ENCODE data around the gene ARHGEF26.

ARHGEF26 gene

DNA sequence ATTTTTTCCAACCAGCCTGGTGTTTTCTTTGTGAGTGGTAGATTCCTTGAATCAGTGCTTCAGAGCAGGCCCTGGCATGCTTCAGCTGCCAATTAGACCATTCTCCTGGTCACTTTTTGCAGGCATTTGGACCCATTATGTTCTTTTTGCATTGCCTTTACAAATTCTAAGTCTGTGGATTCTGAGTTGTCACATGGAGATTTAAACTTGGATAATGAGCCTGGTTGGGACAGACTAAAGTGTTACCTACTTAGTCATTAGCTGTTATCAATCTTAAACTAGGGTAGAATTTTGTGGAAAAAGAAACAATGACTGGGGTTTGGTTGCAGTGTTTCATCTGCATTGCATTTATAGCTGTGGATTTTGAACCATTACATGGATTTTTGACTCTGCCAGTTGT is 40.6 kb downstream of the ARHGEF26 start:
- DNase-seq = no peak

DNA sequence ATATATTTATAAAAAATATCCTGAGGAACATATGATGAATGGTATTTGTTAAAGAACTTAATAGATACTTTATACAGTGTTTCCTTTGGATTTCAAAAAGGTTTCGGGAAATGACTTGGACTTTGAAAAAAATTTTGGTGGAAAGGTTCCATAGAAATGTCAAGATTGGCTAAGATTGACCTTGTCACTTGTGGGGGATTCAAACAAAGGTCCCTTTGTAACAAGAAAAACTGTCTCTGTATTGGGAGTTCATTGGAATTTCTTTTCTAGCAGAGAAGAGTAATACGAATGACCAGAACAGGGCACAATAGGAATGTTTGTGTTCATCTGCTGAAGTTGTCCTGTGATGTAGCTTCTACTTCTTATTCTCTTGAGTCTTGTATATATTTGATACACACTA is 43.2 kb downstream of the ARHGEF26 start:
- no peak for DNase-seq

DNA sequence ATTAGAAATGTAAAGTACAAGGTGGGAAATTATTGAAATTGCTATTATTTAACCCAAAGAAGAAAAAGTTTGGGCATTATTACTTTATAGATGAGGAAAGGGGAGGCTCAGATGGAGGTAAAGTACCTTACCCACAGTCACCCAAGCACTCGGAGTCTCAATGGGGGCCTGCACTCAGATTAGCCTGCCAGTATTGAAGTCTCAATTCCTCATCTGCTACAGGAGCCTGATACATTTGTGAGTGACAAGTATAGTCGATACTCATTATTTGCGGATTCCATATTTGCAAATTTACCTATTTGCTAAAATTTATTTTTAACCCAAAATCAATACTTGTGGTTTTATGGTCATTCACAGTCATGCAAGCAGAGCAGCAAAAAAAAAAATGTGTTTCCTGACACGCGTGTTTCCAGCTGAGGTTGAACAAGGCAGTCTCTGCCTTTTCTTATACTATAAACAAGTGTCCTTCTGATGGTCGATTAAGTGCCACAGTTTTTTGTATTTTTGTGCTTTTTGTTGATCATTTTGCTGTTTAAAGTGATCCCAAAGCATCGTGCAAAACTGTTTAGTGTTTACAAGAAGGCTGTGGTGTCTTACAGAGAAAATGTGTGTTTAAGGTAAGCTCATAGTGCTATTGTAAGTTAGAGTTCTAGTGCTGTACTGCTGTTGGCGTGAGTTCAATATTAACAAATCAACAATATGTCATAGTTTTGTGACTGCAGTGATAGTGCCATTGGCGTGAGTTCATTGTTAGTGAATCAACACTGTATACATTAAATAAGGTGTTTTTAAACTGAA is 48.0 kb downstream of the ARHGEF26 start:
- no peak for DNase-seq

DNA sequence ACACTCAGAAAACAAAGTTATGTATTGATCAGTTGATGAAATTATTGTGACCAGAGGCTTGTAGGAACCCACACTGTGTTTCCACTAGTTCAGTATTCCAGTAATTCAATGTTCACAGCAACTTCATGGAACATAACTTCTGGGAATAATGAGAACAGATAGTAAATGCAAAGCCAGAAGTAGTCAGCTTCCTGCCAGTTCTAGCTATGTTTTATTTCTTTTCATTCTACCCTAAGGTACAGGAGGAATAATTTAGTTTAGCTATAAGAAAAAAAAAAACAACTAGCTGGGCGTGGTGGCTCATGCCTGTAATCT is 48.6 kb downstream of the ARHGEF26 start:
- no peak for DNase-seq

DNA sequence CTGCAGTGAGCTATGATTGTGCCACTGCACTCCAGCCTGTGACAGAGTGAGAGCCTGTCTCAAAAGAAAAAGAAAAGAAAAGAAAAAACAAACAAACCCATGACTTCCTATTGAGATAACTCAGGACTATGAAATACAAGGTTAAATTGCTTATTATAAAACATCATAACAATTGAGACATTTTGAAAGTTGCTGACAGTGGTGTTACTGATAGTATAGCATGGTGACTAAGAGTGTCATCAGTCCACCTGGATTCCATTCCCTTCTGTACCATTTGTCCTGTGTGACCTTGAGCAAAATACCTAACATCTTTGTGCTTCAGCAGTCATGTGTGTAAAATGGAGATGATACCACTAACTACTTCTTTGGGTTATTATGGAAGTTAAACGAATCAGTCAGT is 49.1 kb downstream of the ARHGEF26 start:
- DNase-seq = no peak

DNA sequence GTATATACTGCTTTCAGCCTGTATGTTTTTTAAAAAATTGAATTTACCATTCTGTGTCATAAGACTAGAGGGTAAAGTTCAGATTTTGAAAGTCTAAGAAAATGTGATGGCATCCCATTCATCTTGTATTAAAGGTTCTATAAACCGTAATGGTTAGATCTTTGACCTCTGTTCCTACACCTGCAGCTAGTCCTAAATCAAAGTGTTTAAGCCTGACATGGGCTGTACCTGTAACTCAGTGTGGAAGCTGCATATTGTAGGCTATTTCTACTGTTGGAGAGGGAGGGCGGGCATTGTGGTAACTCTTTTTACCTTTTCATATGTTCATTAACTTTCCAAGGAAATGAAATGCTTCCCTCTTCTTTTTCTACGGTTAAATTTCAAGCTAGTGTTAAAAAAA is 53.9 kb downstream of the ARHGEF26 start:
- no peak for DNase-seq

DNA sequence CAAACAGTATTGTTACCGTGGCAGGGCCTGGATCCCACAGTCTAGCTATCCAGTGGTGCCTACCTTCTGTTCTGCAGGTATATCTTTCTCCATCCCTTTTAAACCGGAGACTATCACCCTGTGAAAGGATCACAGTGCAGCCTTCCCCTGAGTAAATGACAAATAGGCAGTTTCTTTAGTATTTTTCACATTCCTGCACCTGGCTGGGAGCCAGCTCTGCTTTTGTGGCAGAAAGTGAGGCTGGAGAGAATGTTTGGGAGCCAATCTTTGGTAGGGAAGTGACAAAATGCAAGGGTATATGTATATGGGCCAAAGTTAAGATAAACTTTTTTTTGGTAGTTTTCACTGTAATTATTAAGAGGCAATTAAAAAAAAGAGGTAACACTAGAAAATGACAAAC is 54.8 kb downstream of the ARHGEF26 start:
- no peak for DNase-seq

DNA sequence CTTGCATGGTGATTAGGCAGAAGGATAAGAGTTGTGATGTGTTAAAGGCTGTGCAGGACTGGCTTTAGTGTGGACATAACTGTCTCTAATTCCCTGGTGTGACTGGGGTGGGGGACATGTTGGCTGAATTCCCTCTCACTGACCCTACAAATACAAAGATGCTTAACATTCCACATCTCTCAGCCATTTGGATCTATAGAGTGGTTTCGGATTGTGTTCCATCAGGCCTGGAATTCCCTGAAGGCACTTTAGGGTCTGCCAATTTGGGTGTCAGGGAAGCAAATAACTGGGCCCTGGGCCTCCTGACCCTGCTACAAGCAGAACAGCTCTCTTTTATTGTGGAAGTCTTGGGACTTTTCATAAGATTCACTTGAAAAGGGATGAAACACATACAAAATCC is 56.2 kb downstream of the ARHGEF26 start:
- no peak for DNase-seq

DNA sequence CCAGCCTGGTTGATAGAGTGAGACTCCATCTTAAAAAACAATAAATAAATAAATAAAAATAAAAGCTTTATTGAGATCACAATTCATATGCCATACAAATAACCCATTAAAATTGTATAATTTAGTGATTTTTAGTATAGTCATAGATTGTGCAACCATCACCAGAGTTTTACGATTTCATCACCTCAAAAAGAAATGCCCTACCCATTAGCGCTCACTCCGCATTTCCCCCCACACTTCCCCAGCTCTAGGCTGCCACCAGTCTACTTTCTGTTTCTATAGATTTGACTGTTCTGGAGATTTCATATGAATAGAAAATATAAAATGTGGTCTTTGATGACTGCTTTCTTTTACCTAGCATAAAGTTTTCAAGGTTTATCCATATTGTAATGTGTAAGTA is 57.0 kb downstream of the ARHGEF26 start:
- no peak for DNase-seq

DNA sequence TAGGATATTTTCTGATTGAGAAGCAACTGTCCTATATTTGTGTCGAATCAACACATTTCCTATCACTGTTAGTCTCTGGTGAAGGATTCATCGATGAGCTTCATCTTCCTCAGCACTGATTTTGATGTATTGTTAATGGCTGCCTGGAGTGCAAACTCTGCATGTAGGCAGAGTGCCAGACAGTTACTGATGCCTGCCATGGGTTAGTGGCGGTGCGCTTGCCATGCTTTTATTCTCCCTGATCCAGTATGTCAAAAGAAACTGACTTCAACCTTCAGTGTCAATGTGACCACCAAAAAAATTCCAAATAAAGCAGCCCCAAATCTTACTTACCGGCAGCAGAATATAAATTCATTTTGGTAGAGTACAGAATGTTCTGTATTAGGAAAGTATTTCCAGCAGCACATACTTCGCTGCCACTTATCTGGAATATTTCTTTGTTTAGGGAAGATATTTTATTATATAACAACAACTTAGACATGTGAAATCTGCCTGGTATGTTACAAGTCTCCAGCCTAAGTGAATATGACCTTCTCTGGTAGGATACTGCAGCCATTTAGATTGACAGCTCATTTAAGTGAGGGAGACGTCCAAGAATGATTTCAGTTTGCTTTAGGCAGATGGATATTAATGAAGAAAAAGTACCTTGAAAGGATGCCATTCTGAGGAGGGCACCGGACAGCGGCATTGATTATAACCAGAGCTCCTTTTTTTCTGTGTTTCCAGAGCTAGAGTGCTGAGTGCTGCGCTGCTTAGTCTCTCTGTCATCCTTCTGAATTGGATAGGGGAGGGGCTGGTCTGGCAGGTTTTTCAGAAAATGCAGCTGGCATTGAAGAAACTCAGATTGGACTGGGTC is 59.9 kb downstream of the ARHGEF26 start:
- no peak for DNase-seq

DNA sequence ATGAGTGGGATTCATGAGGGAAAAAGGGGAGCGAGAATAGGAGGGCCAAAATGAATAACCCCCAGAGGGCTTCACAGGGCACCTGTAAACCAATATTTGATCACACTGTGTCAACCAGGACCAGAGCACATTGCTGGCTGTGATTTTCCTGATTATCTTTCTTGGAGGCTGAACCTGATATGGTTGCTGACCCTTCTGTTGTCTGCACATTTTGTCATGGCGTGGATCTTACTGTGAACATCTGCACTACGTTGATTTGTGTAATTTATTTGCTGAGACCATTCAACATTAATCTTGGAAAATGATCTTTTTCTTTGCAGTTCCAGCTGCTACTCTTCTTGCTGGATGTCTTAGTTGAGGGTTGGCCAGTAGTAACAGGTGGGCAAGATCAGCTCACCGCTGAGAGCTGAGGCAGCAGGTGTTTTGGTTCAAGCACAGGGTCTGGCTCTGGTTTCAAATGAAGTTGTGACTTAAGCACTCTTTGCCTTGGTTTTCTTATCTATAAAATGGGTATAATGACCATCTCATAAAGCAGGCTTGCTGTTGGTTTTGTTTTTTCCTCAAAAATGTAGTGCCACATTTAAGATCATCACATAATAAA is 61.2 kb downstream of the ARHGEF26 start:
- DNase-seq = no peak

DNA sequence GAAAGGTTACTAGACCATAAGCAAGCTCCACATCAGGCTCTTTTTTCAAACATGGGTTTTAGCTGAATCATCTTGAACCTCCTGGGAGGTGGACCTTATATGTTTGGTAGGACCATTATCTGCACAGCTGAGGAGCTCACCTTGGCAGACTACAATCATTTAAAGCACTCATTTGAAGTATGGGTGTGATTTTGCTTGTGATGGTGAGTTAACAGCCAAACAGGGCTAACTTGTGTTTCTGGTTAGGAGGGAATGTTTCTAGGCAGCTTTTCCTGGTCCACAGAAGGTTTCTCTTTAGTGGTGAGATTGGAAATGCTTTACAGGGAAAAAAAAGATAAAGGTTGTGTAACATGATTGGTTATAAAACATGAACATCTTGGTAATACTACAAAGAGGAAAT is 61.8 kb downstream of the ARHGEF26 start:
- DNase-seq = no peak

DNA sequence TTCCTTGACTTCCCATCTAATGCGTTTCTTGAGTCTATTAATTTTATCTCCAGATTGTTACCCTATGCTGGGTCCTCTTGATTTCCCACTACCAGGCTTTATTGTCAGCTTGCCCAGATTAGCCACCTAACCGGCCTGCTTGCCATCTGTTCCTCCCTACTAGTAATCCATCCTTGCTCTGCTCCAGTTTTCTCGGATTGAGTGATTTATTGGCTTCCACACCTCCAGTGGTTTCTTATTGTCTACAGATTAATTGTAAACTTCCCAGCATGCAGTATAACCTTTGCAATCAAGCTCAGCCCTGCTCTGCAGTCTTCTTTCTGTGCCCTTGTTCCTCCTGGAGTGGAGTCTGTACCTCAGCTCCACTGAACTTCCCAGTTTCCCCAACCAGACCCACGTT is 63.4 kb downstream of the ARHGEF26 start:
- DNase-seq = no peak

DNA sequence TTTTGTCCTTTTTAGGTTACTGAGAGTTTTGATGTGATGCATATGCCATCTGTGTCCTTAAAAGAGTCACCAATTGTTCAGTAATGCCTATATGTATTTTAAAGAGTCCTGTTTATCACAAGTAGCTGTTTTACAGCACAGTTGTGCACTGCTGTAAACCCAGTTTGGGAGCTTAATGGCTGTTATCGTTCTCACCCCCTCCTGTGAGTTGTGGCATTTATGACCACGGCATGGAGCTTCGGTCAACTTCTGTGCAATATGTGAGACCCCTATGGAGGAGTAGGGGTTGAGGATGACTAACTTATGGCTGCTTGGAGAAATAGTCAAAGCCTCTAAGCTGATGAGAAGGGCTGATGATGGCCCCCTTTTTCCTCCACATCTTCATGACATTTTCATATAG is 67.2 kb downstream of the ARHGEF26 start:
- no peak for DNase-seq

DNA sequence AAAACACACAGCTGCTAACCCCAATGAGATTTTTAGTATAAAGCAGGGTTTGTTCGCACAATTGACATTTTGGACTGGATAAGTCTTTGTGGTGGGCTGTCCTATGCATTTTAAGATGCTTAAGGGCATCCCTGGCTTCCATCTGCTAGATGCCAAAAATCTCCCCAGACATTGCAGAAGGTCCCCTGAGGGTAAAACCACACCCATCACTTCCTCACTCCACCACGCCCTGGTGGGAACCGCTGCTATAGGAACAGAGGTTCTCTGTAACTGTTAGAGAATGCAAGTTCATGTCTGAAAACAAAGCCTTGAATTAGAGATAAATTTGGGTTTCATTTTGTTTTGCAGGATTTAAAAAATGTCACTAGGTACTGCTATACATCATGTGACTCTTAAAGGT is 67.7 kb downstream of the ARHGEF26 start:
- no peak for DNase-seq

DNA sequence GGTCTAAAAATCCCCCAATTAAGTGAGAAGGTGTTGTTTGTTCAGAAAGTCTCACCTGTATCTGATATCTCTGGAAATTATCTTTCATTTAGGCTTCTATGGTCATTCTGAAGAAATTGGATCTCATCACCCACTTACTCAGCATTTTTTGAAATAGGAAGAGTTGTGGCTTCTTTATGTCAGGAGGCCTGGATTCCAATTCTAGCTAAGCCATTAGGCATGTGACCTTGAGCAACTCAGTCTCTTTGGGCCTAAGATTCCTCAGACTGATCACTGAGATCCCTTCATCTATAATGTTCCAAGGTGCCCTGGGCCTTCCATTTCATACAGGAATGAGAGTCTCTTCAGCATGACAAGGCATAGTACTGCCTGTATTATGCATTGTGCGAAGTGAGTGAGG is 70.3 kb downstream of the ARHGEF26 start:
- DNase-seq = no peak

DNA sequence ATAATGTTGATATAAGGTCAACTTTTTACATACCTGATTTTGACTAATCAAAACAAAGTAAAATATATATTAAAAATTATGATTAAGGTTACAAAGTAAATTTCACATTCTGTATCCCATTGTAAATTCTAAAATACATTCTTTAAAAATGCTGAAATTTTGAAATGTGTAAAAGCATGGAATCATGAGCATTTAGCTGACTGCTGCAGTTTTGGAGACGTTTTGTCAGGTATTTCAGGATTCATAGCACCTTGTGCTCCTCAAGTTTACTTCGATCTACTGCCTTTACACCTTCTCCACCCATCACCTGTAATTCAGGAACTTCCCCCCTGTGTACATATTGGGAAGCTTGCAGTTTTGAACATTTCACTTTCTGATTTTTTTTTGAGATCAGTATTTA is 71.0 kb downstream of the ARHGEF26 start:
- no peak for DNase-seq

DNA sequence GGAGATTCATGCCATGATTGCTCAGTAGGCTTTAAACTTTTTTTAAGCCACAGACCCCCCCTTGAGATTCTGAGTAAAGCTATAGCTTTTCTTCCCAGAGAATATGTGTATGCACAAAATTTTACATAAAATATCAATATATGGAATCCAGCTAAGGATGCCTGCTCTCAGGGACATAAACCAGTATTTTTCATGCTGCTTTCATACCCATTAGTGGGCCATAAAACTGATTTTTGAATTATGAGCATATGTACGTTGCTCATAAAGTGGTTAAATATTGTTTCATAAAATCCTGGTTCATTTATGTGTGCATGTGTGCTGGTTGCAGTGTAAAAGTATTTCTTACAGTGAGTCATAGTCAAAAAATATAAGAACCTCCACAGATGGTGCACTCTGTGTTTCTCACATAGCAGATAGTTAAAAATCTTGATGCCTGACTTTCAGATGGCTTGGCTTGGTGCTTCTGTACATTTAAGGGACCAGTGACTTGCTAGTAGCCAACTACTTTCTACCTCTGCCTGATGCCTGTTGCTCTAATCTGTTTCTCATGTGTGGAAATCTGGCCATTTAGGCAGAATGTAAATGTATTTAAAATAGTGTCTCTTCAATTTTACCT is 71.9 kb downstream of the ARHGEF26 start:
- DNase-seq = no peak

DNA sequence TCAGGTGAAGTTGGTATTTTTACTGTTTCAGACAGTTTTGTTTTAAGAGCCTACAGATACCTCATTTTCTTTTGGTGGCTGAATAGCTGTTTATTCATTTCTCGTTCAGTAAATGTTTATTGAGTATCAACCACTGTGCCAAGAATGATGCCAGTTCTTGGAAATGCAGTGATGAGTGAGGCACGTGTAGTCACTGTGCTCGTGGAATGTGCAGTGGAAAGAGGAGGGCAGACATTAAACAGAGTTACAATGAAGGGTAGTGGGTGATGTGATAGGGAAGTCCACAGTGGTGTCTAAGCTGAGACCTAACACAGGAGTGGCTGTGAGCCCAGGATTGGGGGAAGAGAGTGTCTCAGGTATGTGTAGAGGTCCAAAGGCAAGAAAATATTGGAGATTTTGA is 73.7 kb downstream of the ARHGEF26 start:
- DNase-seq = no peak

DNA sequence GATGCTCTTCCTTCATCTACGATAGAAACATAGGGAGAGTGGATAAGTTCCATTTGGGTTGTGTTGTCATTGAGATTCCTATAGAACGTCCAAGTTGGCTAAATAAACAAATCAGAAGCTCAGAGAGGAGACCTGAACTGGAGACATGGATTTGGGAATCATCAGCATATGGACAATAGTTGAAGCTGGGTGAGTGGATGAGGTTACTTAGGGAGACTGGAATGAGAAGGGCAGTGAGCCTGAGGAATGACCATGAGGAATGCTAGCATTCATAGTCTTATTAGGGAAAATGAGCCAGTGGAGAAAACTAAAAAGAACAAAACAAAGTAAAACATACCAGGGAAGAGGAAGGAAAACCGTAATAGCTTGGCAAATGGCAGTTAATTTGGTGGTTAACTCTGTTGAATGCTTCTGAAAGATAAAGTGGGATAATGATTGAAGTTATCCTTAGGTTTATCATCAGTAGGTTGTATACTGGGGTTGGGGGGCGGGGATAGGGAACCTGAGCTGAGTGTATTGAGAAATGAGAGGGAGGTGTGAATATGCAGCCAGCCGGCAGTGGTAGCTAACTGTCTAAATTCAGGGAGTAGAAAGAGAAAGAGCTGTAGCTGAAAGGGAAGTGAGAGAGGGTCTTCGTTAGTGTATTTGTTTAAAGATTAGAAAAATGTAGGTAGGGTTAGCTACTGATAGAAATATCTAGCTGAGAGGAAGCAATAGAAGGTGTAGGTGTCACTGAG is 74.6 kb downstream of the ARHGEF26 start:
- no peak for DNase-seq

DNA sequence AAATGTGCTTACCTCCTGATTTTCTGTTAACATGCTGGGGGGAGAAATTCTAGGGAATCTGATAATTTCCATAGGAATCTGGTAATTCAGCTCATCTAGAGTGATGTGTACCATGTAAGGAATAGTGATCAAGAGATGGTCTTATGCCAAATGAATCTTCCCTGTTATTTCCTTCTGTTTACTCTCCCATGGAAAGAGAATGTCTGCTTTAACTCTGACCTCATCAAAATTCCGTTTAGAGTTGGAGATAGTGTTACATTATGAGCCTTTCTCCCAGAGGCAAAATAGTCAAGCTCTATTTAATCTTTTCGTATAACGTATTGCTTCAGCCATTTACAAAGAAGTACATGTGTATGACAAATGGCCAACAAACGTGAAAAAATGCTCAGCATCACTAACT is 76.6 kb downstream of the ARHGEF26 start:
- no peak for DNase-seq

DNA sequence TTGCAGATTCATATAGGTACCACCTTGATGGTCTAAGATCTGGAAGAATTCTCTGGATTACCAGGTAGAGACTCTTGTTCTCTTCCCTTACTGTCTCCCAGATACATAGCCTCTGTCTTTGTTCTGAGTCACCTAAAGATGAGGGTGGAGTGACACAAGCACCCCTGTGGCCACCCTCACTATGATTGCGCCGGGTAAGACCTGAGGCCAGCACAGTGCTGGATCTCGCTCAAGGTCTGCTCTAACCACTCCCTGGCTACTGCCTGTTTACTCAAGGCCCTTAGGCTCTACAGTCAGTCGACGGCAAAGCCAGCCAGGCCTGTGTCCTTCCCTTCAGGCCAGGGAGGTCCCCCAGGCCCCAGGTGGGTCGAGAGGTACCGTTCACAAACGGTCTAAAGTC is 88.3 kb downstream of the ARHGEF26 start:
- DNase-seq = no peak

DNA sequence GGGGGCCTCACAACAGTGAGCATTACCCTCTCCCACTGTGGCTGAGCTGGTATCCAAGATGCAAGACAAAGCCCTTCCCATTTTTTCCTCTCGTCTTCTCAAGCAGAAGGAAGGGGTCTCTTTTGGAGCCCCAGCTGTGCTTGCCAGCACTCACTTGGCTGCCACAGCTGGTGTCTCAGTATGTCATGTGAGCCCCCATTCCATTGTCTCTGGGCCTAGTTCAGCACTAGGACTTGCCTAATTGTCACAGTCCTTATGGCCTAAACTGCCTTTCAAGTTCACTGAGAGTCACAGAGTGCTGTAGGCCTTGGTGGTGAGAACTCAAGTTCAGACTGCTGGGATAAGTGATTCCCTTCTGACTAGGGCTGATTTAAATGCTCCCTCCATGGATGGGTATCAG is 89.8 kb downstream of the ARHGEF26 start:
- DNase-seq = no peak
